Choroid plexus epithelial cell (primary cell): ENCODE measurements around the gene IGFALS.
A peak's percentile ranks its signal among the peaks of the same experiment; 100 is the strongest.

ENCODE experiments used
- DNase-seq: peaks from one replicate; pipeline ENCODE4 v3.0.0-alpha.2; 2010; ENCODE audit warnings: low read depth
- H3K4me3 ChIP-seq: 2 replicates; pipeline ENCODE4 v1.5.1; 2011; ENCODE audit warnings: low read depth, mild to moderate bottlenecking, control low read depth, low read length, moderate library complexity
- CTCF ChIP-seq: conservative IDR thresholded peaks from 2 replicates; pipeline ENCODE4 v1.5.1; 2011; ENCODE audit warnings: low read depth, mild to moderate bottlenecking, control low read depth, inconsistent platforms, low read length, moderate library complexity

IGFALS gene

GRCh38 chr16:1784977-1785845 is 8.3 kb downstream of the IGFALS start:
- DNase-seq = no peak
- no peak overlapping the region for H3K4me3 ChIP-seq
- TF ChIP-seq CTCF = no peak

- no peak for TF ChIP-seq CTCF
- DNase-seq = peak; percentile 100
- peak within 1 kb of the TSS; percentile 76 for H3K4me3 ChIP-seq
These were observed 10.9 kb downstream of the IGFALS start, which contains the start of the genes NUBP2 and SPSB3 for GRCh38 chr16:1782408-1783264. TSS of gene NUBP2 (plus strand) at chr16:1782960. CDS start at chr16:1783021, 61 bp downstream. TSS of gene SPSB3 (minus strand) at chr16:1782571. CDS start at chr16:1781483, 1,088 bp downstream.

GRCh38 chr16:1781758-1782407 is 11.6 kb downstream of the IGFALS start:
- DNase-seq = peak; percentile 46
- peak; percentile 38 for TF ChIP-seq CTCF
- H3K4me3 ChIP-seq = peak overlapping the region; percentile 76

GRCh38 chr16:1781254-1781653 is 12.3 kb downstream of the IGFALS start:
- H3K4me3 ChIP-seq = peak overlapping the region; percentile 76
- TF ChIP-seq CTCF = no peak

GRCh38 chr16:1780677-1781072 is 12.8 kb downstream of the IGFALS start:
- DNase-seq = no peak
- no peak overlapping the region for H3K4me3 ChIP-seq
- TF ChIP-seq CTCF = no peak

More at GRCh38 chr16:1781254-1781653, 12.3 kb downstream of the IGFALS start:
- DNase-seq = no peak

GRCh38 chr16:1779741-1780676 is 13.5 kb downstream of the IGFALS start:
- no peak for DNase-seq
- H3K4me3 ChIP-seq = no peak overlapping the region
- TF ChIP-seq CTCF = no peak
